ENCODE measurements around the gene U2AF1L4.
A peak's percentile ranks its signal among the peaks of the same experiment; 100 is the strongest.

U2AF1L4 gene, protein sequence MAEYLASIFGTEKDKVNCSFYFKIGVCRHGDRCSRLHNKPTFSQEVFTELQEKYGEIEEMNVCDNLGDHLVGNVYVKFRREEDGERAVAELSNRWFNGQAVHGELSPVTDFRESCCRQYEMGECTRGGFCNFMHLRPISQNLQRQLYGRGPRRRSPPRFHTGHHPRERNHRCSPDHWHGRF

DNA sequence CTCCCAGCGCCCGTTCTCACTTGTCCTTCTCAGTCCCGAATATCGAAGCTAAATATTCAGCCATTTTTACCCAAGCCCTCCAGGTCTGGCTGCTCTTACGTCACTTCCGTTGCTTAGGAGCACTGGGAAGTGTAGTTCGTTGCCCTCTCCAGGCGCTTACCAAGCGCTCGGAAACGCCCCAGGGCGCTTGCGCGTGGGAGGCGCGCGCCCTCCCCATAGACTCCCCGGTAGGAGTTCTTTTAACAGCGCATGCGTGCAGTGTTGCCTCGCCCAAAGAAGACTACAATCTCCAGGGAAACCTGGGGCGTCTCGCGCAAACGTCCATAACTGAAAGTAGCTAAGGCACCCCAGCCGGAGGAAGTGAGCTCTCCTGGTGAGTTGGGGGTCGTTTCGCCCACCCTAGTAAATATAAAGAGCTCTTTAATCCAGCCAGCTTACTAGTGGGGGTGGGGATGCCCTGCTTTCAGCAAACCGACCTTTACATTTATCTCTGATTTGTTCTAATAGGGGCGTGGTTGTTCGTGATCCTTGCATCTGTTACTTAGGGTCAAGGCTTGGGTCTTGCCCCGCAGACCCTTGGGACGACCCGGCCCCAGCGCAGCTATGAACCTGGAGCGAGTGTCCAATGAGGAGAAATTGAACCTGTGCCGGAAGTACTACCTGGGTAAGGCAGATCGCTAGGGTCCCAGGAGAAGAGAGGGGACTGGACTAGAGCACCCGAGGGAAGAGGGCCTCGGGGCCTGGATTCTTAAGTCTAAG, at the start of gene U2AF1L4, which contains the start of gene PSENEN:
Gene U2AF1L4, minus strand, starts transcription at position 91 of the 759 bp plus-strand sequence. Its CDS starts 27 bp downstream, at position 64.
Gene PSENEN, plus strand, starts transcription at position 324 of the 759 bp plus-strand sequence. Its CDS starts 280 bp downstream, at position 604.
- FAIRE-seq = peak; percentile 98

GRCh38 chr19:35793381-35794165, 48.4 kb upstream of the U2AF1L4 start:
- FAIRE-seq = no peak

DNA sequence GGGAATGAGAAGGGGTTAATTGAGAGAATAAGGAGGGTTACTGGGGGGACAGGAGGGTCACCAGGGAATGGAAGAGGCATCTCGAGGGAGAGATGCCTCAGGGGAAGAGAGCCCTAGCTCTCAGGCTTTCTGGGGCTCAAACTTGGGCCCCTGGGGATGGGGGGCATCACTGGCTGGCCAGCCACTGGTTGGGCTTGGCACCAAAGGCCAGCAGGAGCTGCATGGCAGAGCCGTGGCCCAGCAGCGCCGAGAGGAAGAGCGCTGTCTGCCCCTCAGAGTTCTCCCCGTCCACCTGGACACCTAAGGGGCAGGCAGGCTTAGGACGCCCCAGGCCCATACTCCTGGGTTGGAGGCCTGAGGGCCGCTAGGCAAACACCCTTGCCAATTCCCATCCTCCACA, 47.7 kb upstream of the U2AF1L4 start:
- no peak for FAIRE-seq

DNA sequence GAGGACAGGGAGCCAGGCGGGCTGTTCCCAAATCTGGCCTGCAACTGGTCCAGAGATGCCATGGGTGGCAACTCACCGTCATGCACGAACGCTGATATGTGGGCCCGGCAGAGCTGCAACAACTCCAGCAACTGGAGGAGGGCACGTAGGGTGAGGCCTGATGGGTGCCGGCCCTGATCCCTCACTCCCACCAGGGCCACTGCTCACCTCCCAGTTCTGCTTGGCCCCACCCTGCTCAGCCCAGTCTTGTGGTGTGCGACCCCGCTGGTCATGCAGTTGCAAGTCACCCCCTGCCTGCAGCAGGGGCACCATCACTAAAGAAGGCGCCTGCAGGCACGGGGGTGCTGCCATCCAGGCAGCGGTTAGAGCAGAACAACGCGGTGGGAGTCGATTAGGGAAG, 47.1 kb upstream of the U2AF1L4 start:
- no peak for FAIRE-seq

DNA sequence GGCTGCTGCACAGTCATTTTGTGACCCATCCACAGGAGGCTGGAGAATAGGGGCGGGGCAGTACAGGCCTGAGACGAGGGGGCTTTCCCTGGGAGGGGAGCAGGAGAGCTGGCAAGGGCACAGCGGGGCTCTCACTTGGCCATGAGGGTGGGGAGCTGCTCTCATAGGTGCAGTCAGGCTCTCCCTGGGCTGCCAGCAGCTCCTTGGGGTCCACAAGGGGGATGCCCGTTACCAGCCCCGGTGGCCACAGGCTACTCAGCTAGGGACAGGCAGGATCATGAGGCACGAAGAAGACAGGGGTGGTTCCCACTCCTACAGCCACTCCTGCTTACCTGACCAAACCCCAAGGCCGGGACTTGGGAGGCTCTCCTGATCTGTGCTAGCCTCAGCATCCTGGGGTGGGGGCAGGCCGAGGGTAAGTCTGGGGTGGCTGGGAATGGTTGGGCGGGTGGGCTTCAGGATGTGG, 46.6 kb upstream of the U2AF1L4 start:
- FAIRE-seq = no peak

DNA sequence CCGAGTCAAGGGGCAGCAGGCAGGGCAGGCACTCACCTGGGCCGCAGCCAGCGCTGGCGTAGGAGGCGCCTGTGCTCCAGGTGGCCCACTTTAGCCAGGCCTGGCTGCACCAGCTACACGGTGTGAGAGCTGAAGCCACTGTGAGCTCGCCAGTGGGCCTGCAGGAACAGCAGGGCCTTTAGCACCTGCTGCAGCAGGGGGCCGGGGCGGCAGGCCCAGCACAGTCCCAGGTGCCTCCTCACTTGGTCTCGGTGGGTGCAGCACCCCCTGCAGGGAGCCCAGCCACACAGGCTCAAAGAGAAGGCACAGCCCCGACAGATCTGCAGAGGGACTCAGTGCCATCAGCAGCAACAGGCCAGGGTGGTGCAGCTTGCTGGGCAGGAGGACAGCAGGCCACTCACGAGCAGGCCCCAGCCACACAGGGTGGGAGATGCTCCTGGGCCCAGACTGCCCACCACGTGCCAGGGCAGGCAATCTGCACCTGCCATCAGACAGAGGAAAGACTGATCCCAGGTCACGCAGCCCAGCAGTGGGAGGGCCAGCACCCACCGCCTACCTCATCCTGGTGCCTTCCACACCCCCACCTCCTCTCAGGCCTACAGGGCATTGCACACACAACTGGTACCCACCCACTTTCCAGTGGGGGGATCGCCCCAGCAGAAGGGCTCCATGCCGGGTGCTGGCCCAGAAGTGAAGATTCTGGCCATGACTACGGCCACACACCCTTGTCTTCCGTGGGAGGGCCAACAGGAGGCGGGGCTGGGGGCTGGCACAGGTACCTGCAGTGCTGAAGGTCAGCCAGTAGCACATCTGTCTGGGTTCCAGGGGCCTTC, 46.0 kb upstream of the U2AF1L4 start:
- FAIRE-seq = no peak

GRCh38 chr19:35789978-35790944, 45.0 kb upstream of the U2AF1L4 start:
- no peak for FAIRE-seq

DNA sequence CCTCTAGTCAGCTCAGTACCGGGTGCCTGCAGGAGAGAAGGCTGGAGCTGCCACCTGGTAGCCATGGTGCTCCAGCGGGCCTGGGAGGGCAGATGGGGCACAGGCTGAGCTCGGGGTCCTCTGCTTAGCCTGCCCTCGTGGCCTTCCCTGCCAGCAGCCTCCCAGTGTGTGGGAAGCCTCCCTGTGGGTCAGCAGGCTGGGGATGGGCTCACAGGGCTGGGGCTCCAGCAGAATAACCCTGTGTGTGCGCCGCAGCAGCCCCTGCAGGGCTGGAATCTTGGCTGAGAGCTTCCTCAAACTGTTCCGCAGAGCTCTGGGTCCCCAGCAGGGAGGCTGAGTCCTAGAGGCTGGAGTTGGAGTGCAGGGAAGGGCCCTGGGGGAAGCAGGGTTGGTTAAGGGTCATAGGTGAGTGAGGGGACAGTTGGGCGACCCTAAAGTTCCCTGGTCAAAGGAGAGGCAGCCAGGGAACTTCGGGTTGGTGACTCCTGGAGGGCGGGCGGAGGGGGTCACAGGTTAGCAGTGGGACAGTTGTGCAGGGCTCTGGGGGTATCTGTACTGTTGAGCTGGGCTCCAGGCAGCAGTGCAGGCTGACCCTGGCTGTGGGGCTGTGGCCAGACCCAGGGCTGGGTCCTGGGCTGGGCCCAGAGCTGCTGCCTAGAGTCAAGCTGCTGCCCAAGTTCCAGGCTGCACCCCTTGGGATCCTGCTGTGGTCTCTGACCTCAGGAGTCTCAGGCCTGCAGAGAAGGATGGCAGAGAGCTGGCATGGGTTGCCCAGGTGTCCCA, 44.2 kb upstream of the U2AF1L4 start:
- no peak for FAIRE-seq

DNA sequence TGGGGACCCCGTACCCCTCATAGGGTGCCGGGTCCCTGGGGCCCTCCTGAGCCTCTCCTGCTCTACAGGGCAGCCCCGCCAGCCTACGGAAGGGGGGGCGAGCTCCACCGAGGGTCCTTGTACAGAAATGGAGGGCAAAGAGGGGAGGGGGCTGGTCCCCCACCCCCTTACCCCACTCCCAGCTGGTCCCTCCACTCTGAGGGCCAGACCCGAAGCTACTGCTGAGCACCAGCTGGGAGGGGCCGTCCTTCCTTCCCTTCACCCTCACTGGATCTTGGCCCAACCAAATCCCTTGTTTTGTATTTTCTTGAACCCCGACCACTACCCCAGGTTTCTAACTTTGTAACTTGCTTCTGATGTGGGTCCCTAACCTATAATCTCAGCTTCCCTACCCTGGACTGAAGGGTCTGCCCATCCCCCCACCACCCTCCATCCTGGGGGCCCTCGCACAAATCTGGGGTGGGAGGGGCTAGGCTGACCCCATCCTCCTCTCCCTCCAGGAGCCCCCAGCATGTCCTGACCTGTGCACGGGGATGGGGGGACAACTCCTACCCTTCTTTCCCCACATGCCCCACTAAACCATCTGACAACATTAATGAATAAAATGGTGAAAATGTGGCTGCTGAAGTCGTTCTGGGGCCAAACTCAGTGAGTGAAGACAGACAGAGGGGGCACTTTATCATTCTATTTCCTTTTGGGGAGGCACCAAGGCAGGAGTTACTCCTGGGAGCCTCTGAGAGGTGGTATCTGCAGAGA, 43.2 kb upstream of the U2AF1L4 start:
- no peak for FAIRE-seq

- FAIRE-seq = no peak
Measured at GRCh38 chr19:35787227-35787799, 42.1 kb upstream of the U2AF1L4 start.

DNA sequence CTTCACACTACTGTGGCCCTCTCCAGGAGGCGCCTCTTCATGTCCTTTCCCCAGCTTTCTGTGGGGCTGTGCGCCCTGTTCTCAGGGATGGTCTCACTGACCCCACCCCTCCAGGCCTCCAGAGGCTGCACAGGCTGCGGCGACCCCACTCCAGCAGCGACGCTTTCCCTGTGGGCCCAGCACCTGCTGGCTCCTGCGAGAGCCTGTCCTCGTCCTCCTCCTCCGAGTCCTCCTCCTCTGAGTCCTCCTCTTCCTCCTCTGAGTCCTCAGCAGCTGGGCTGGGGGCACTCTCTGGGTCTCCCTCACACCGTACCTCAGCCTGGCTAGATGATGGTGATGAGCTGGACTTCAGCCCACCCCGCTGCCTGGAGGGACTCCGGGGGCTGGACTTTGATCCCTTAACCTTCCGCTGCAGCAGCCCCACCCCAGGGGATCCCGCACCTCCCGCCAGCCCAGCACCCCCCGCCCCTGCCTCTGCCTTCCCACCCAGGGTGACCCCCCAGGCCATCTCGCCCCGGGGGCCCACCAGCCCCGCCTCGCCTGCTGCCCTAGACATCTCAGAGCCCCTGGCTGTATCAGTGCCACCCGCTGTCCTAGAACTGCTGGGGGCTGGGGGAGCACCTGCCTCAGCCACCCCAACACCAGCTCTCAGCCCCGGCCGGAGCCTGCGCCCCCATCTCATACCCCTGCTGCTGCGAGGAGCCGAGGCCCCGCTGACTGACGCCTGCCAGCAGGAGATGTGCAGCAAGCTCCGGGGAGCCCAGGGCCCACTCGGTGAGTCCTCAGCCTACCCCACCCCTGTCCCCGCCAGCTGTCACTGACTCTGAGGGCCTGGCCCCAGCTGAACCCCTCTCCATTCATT, 41.3 kb upstream of the U2AF1L4 start:
- no peak for FAIRE-seq

GRCh38 chr19:35785339-35785627, 40.1 kb upstream of the U2AF1L4 start:
- no peak for FAIRE-seq

GRCh38 chr19:35784503-35785338, 39.5 kb upstream of the U2AF1L4 start:
- no peak for FAIRE-seq

- FAIRE-seq = no peak
Measured at GRCh38 chr19:35783469-35784434, 38.5 kb upstream of the U2AF1L4 start.

DNA sequence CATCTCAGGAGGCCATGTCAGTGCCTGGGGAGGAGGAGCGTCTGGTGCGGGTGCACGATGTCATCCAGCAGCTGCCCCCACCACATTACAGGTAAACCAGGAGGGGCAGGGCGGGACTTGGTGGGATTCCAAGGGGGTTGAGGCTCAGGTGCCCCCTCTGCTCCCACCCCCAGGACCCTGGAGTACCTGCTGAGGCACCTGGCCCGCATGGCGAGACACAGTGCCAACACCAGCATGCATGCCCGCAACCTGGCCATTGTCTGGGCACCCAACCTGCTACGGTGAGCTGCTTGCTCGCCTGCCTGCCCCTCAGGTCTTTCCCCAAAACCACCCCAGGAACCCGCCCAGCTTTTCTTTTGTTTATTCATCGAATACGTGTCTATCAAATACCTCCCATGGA, 37.4 kb upstream of the U2AF1L4 start:
- no peak for FAIRE-seq

DNA sequence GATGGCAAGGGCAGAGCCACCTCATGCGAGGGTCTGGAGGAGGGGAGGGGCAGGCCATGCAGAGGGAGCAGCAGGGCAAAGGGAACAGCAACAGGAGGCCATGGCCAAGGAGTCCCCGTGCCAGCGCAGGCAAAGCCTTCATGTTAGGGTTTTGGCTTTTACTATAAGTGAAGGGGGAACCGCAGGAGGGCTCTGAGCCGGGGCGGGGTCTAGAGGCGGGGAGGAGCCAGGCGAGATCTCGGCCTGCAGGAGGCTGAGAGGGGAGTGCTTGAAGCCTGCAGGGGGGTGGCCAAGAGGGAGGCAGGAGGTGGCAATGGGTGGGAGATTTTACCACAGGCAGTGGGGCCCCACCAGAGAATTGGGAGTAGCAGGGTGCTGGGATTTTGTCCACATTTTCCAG, 36.4 kb upstream of the U2AF1L4 start:
- no peak for FAIRE-seq
